HepG2 (cell line): ENCODE measurements around the gene NUP35.

ENCODE experiments used
- E2F2 ChIP-seq: sonication (generic); formaldehyde crosslinking; IDR thresholded peaks from 2 replicates; pipeline ENCODE4 v1.4.0; 2020; ENCODE audit warnings: missing genetic modification reagents, borderline replicate concordance
- EP300 ChIP-seq, 3 experiments: sonication (generic) in 1 of 3; formaldehyde crosslinking in 1 of 3; IDR thresholded peaks; 2 replicates each; pipeline versions ENCODE4 v1.5.1 to v1.6.1; 2011 to 2020; ENCODE audit warnings: low read depth in 2 of 3, low read length in 2 of 3, borderline replicate concordance in 1 of 3, improper control_type of control experiment in 1 of 3, mild to moderate bottlenecking in 1 of 3, missing genetic modification reagents in 1 of 3, moderate library complexity in 1 of 3
- IRF2 ChIP-seq: IDR thresholded peaks from 2 replicates; pipeline ENCODE4 v1.6.1; 2018; ENCODE audit warnings: missing genetic modification reagents, missing compliant biosample characterization
- NCOR1 ChIP-seq: fragments of 200-600 bp; sonication (generic); IDR thresholded peaks from 2 replicates; pipeline ENCODE4 v1.7.0; 2017; ENCODE audit warnings: antibody characterized with exemption, low read length, borderline replicate concordance
- SAFB2 ChIP-seq: sonication (generic); formaldehyde crosslinking; IDR thresholded peaks from 2 replicates; pipeline ENCODE4 v1.5.1; 2020; ENCODE audit warnings: missing genetic modification reagents, low read depth, mild to moderate bottlenecking, borderline replicate concordance
- SIN3A ChIP-seq: IDR thresholded peaks from 2 replicates; pipeline ENCODE4 v1.6.1; 2011; ENCODE audit warnings: low read depth, mild to moderate bottlenecking, control low read depth, low read length, borderline replicate concordance
- SIX4 ChIP-seq: sonication (generic); formaldehyde crosslinking; IDR thresholded peaks from 2 replicates; pipeline ENCODE4 v1.4.0; 2020; ENCODE audit warnings: missing genetic modification reagents
- SRY ChIP-seq: sonication (generic); formaldehyde crosslinking; IDR thresholded peaks from 2 replicates; pipeline ENCODE4 v1.8.0; 2022; ENCODE audit warnings: mild to moderate bottlenecking, missing genetic modification reagents
- TARDBP ChIP-seq: sonication (generic); formaldehyde crosslinking; IDR thresholded peaks from 2 replicates; pipeline ENCODE4 v1.8.0; 2022; ENCODE audit warnings: mild to moderate bottlenecking, missing genetic modification reagents
- ZNF558 ChIP-seq: sonication (generic); formaldehyde crosslinking; IDR thresholded peaks from 2 replicates; pipeline ENCODE4 v1.9.0; 2022; ENCODE audit warnings: mild to moderate bottlenecking, missing genetic modification reagents, borderline replicate concordance
- TF ChIP-seq, protein P1 (sequence below): sonication (generic); formaldehyde crosslinking; IDR thresholded peaks from 2 replicates; pipeline ENCODE4 v1.5.0; 2020; ENCODE audit warnings: mild to moderate bottlenecking, missing genetic modification reagents, moderate library complexity
- TF ChIP-seq, protein P2 (sequence below): sonication (generic); formaldehyde crosslinking; IDR thresholded peaks from 2 replicates; pipeline ENCODE4 v1.4.0; 2020; ENCODE audit warnings: missing genetic modification reagents

- TF ChIP-seq EP300 (IDR thresholded peaks at IDR 0.05; ENCODE audit: low read depth in 2 of 2, low read length in 2 of 2) (no peak), EP300 (CRISPR knock-in tag; IDR thresholded peaks at IDR 0.05; ENCODE audit: borderline replicate concordance) (no peak), SIN3A (no peak), TARDBP (CRISPR knock-in tag) (no peak), SIX4 (CRISPR knock-in tag) (no peak), NCOR1 (no peak), ZNF558 (CRISPR knock-in tag) (no peak), SRY (CRISPR knock-in tag) (no peak), SAFB2 (CRISPR knock-in tag) (no peak), IRF2 (CRISPR knock-in tag) (no peak), E2F2 (no peak)
- TF ChIP-seq, protein P1, sequence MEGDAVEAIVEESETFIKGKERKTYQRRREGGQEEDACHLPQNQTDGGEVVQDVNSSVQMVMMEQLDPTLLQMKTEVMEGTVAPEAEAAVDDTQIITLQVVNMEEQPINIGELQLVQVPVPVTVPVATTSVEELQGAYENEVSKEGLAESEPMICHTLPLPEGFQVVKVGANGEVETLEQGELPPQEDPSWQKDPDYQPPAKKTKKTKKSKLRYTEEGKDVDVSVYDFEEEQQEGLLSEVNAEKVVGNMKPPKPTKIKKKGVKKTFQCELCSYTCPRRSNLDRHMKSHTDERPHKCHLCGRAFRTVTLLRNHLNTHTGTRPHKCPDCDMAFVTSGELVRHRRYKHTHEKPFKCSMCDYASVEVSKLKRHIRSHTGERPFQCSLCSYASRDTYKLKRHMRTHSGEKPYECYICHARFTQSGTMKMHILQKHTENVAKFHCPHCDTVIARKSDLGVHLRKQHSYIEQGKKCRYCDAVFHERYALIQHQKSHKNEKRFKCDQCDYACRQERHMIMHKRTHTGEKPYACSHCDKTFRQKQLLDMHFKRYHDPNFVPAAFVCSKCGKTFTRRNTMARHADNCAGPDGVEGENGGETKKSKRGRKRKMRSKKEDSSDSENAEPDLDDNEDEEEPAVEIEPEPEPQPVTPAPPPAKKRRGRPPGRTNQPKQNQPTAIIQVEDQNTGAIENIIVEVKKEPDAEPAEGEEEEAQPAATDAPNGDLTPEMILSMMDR (CRISPR knock-in tag), result no peak
- TF ChIP-seq, protein P2, sequence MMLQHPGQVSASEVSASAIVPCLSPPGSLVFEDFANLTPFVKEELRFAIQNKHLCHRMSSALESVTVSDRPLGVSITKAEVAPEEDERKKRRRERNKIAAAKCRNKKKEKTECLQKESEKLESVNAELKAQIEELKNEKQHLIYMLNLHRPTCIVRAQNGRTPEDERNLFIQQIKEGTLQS (CRISPR knock-in tag), result no peak
Measured at GRCh38 chr2:183126635-183127034, 2.4 kb downstream of the NUP35 start.
